SK-N-SH treated with all-trans-retinoic acid at 6 μM for 48 hours (cell line): Measurements from ENCODE around the gene NFIX.

ENCODE experiments used
- ARNTL ChIP-seq: fragments of 450-650 bp; formaldehyde crosslinking; IDR thresholded peaks from 2 replicates; pipeline ENCODE4 v1.5.0; 2020; ENCODE audit warnings: low read depth, mild to moderate bottlenecking, moderate library complexity, borderline replicate concordance
- PPARA ChIP-seq: fragments of 250-450 bp; sonication (Bioruptor Pico); IDR thresholded peaks from 2 replicates; pipeline ENCODE4 v1.5.0; 2020; ENCODE audit warnings: mild to moderate bottlenecking, borderline replicate concordance
- ZNF70 ChIP-seq: fragments of 450-650 bp; formaldehyde crosslinking; IDR thresholded peaks from 2 replicates; pipeline ENCODE4 v1.5.0; 2020; ENCODE audit warnings: mild to moderate bottlenecking, moderate library complexity
- TF ChIP-seq, protein P1 (sequence below): fragments of 250-450 bp; sonication (Bioruptor Pico); IDR thresholded peaks from 2 replicates; pipeline ENCODE4 v1.8.0; 2021; ENCODE audit warnings: low read depth, mild to moderate bottlenecking, moderate library complexity, borderline replicate concordance

DNA sequence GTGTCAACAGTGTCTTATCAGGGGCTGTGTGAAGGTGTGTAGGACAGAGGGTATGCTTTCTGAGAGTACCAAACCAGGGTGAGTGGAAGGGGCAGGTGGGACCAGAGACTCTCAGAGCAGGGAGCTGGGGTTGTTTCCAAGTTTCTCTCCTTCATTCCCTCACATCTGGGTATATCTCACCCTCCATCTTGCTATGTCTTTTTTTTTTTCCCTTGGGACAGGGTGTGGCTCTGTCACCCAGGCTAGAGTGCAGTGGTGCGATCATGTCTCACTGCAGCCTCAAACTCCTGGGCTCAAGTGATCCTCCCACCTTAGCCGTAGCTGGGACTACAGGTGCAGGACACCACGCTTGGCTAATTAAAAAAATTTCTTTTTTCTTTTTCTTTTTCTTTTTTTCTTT is 15.3 kb upstream of the NFIX start:
- TF ChIP-seq PPARA (CRISPR knock-in tag) (no peak), ZNF70 (CRISPR knock-in tag) (no peak), ARNTL (no peak)
- TF ChIP-seq, protein P1, sequence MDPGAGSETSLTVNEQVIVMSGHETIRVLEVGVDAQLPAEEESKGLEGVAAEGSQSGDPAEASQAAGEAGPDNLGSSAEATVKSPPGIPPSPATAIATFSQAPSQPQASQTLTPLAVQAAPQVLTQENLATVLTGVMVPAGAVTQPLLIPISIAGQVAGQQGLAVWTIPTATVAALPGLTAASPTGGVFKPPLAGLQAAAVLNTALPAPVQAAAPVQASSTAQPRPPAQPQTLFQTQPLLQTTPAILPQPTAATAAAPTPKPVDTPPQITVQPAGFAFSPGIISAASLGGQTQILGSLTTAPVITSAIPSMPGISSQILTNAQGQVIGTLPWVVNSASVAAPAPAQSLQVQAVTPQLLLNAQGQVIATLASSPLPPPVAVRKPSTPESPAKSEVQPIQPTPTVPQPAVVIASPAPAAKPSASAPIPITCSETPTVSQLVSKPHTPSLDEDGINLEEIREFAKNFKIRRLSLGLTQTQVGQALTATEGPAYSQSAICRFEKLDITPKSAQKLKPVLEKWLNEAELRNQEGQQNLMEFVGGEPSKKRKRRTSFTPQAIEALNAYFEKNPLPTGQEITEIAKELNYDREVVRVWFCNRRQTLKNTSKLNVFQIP (CRISPR knock-in tag): no peak
